Globus pallidus (tissue), 1 donor: ENCODE results near the gene MMP3.

Source experiments
- DNase-seq: peaks from one replicate; pipeline ENCODE4 v3.0.0-alpha.2; 2015; ENCODE audit warnings: low spot score

MMP3 gene

DNA sequence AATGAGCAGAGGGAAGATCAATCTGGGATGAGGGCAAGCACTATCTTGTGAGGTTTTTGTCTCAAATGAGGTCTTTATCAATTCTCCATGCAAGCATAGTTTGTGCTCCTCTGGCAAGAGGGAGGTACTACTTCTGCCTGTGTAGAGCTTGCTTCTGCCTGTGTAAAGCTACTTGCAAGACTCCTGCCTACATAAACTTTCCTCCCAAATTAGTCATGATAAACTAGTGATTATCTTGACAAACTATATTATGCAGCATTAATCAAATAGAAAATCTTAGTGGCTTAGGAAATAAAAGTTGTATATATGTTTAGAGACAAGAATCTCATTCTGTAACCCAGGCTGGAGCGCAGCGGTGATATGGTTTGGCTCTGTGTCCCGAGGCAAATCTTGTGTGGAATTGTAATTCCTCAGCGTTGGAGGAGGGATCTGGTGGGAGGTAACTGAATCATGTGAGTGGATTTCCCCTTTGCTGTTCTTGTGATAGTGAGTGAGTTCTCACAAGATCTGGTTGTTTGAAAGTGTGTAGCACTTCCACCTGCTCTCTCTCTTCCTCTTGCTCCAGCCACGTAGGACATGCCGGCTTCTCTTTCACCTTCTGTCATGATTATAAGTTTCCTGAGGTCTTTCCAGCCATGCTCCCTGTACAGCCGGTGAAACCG, 54.9 kb downstream of the MMP3 start:
- no peak for DNase-seq
